NCI-H226 (cell line): ENCODE data around the gene ZNF92.
"Not testable (repeated sequence)": the region's sequence is repeated elsewhere in the genome, so short reads cannot be mapped to it uniquely, and the experiment has no call there.

Source experiments
- DNase-seq: peaks from one replicate; pipeline ENCODE4 v3.0.0-alpha.2; 2015

ZNF92 gene

GRCh38 chr7:65429642-65430343 is 56.1 kb downstream of the ZNF92 start:
- no peak for DNase-seq

DNA sequence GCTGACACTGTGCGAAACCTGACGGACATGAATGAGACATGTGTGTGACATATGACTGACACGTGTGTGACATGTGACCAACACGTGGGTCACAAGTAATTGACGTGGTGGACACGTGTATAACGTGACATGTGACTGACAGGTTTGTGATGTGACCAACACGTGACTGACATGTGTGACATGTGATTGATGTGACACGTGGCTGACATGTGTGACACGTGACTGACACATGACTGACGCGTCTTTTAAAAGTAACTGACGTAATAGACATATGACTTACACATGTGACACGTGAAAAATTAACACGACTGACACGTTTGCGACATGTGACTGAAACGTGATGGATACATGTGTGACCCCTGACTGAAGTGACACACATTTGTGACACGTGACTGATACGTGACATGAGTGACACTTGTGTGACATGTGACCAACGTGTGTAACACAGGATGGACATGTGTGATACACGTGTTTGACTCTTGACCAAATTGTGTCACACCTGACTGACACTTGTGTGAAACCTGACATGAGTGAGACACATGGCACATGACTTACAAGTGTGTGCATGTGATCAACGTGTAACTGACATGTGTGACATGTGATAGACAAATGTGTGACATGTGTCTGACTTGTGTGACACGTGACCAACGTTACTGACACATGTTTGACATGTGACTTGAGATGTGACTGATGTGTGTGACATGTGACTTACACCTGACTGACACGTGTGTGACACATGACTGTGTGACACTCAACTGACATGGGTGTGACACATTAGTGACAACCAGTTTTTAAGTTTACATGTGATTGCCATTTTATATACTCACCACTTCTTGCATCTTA is 56.9 kb downstream of the ZNF92 start:
- no peak for DNase-seq

- DNase-seq, result no peak
These were observed 60.7 kb downstream of the ZNF92 start for GRCh38 chr7:65434307-65434706.

DNA sequence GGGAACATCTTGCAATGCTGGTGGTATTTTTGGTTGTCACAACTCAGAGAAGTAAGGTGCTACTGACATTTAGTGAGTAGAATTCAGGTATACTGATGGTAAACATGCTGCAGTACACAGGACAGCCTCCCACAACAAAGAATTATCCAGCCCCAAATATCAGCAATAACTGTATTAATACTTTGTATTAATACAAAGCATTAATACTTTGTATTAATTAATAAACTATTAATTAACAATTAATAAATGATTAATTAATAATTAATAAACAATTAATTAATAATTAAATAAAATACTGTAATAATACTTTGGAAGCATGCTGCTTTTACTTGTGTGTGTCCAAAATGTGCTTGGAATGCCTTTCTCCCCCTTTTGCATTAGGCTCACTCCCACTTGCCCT is 62.5 kb downstream of the ZNF92 start:
- DNase-seq, result no peak

GRCh38 chr7:65438598-65438997 is 64.9 kb downstream of the ZNF92 start:
- peak; percentile 91 for DNase-seq

DNA sequence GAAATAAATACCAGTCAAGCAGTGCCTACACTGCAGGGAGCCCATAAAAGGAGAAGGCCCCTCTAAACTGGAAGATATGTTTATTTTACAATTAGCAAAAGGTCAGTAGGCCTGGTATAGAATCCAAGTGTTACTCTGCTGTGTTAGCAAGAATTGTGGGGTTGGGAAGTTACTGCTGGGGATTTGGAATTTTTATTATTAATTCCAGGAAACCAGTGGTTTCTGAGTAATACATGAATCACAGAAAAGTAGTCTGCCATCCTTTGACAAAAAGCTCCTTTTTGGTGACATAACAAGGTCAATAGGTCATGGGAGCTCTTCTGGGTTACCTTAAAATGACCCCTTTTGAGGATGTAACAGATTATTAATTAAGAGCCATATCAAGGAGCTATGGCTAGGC is 67.4 kb downstream of the ZNF92 start:
- peak; percentile 60 for DNase-seq

DNA sequence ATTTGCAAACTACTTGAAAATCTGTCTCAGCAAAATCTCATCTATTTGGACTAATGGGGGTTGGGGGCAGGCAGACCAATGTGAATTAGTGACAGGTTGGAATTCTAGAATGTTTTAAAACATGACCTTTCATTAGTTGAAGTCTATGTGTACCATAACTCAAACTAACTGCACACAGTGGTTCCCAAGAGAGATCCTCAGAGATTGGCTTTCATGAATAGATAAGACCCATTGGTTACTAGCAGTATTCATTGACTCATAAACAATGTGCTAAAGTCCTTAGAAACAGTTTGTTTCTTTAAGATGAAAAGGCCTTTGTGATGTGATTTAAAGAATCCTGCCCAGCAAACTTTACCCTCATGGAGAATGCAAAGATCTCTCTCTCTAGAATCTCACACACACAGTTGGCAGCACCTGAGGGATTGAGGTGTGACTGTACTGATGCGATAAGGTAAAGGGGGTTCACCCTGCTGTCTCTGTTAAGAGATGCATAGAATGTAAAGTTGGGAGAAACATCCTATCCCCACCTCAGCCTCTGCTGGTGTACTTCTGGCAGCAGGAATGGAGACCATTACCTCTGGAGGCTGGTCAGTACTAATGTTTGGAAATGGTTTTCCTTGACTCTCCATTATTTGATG is 70.7 kb downstream of the ZNF92 start:
- DNase-seq, result no peak

- DNase-seq, result no peak
These were observed 71.5 kb downstream of the ZNF92 start for GRCh38 chr7:65444899-65445823.

- not testable (repeated sequence) for DNase-seq
These were observed 73.4 kb downstream of the ZNF92 start for GRCh38 chr7:65447041-65447440.

GRCh38 chr7:65448816-65449504 is 75.3 kb downstream of the ZNF92 start:
- peak; percentile 89 for DNase-seq

DNA sequence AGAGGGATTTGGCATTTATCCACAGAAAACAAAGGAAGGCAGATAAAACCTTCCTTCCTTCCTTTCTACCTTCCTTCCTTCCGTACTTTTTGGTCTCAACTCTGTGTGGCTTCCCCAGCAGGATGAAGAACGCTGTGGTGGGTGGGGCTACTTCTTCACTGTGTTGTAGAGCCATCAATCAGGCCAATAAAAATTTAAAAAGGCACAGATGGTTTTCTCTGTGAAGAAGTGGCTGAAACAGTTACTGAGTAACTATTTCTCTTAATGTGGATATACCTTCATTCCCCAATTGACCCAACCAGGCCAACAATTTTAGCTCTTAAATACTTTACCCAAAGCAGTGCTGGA is 75.8 kb downstream of the ZNF92 start:
- DNase-seq, result no peak
